Loucy (cell line): ENCODE data around the gene SLC6A18.

Experiments
- EZH2phosphoT487 ChIP-seq: fragments of 200-600 bp; IDR thresholded peaks from 2 replicates; pipeline ENCODE4 v1.6.1; 2018; ENCODE audit warnings: antibody characterized with exemption, mild to moderate bottlenecking, moderate library complexity, borderline replicate concordance
- TF ChIP-seq, protein P1 (sequence below): fragments of 200-600 bp; sonication (generic); conservative IDR thresholded peaks from 2 replicates; pipeline ENCODE4 v1.5.1; 2014; ENCODE audit warnings: mild to moderate bottlenecking, antibody characterized with exemption, low read length

DNA sequence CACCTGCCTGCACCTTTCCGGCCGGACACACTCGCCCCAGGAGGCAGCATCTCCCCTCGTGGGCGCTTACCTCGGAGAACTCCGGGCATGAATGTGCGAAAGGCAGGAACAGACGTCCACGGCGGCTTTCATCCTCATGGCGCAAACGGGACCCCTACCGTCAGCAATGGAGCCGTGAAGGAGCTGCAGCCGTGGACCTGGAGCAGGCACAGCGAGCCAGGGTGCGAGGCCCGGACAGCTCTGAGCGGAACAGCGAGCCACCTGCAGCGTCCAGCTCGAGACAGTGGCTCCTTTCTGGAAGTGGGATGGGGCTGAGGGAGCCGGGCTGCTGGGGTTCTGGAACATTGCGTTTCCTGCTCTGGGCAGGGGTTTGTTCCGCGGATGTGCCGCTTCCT lies 31.6 kb upstream of the SLC6A18 start:
- TF ChIP-seq, protein P1, sequence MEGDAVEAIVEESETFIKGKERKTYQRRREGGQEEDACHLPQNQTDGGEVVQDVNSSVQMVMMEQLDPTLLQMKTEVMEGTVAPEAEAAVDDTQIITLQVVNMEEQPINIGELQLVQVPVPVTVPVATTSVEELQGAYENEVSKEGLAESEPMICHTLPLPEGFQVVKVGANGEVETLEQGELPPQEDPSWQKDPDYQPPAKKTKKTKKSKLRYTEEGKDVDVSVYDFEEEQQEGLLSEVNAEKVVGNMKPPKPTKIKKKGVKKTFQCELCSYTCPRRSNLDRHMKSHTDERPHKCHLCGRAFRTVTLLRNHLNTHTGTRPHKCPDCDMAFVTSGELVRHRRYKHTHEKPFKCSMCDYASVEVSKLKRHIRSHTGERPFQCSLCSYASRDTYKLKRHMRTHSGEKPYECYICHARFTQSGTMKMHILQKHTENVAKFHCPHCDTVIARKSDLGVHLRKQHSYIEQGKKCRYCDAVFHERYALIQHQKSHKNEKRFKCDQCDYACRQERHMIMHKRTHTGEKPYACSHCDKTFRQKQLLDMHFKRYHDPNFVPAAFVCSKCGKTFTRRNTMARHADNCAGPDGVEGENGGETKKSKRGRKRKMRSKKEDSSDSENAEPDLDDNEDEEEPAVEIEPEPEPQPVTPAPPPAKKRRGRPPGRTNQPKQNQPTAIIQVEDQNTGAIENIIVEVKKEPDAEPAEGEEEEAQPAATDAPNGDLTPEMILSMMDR = no peak
- TF ChIP-seq EZH2phosphoT487 = no peak
